AG10803 (cell line): Measurements from ENCODE around the gene NDUFAF5.

Source experiments
- DNase-seq: peaks from one replicate; pipeline ENCODE4 v3.0.0; 2010; ENCODE audit warnings: low read depth
- H3K4me3 ChIP-seq: 2 replicates; pipeline ENCODE4 v1.5.1; 2011; ENCODE audit warnings: mild to moderate bottlenecking, low read length, control low read depth
- CTCF ChIP-seq: conservative IDR thresholded peaks from 2 replicates; pipeline ENCODE4 v1.5.1; 2011; ENCODE audit warnings: mild to moderate bottlenecking, low read length, control low read depth, inconsistent platforms

Gene NDUFAF5

GRCh38 chr20:13868331-13868730, 83.5 kb downstream of the NDUFAF5 start:
- no peak for TF ChIP-seq CTCF
- H3K4me3 ChIP-seq: no peak overlapping the region
- DNase-seq: peak; percentile 98

- H3K4me3 ChIP-seq: no peak overlapping the region
- DNase-seq: no peak
- TF ChIP-seq CTCF: no peak
Observed at GRCh38 chr20:13870170-13870748, 85.4 kb downstream of the NDUFAF5 start.
